BLaER1 treated with 17β-estradiol and CSF1 and Interleukin-3, amounts not matched to agents 10 nM and 100 nM (cell line): ENCODE measurements around the gene PRKCA.
"Not testable (repeated sequence)": the region's sequence is repeated elsewhere in the genome, so short reads cannot be mapped to it uniquely, and the experiment has no call there.

ENCODE experiments used
- H3K27ac ChIP-seq, 11 experiments: shearing (Covaris generic); formaldehyde crosslinking; 2 replicates each; pipeline ENCODE4 v1.8.1; 2022
- H3K27me3 ChIP-seq, 11 experiments: shearing (Covaris generic); formaldehyde crosslinking; 2 replicates each; pipeline ENCODE4 v1.8.1; 2022
- H3K36me3 ChIP-seq, 11 experiments: shearing (Covaris generic); formaldehyde crosslinking; 2 replicates each; pipeline ENCODE4 v1.8.1; 2022
- H3K4me1 ChIP-seq, 10 experiments: shearing (Covaris generic); formaldehyde crosslinking; 2 replicates each; pipeline ENCODE4 v1.8.1; 2022
- H3K4me2 ChIP-seq, 11 experiments: shearing (Covaris generic); formaldehyde crosslinking; 2 replicates each; pipeline ENCODE4 v1.8.1; 2022
- H3K4me3 ChIP-seq, 10 experiments: shearing (Covaris generic); formaldehyde crosslinking; 2 replicates each; pipeline ENCODE4 v1.8.1; 2022
- H3K9ac ChIP-seq, 11 experiments: shearing (Covaris generic); formaldehyde crosslinking; 2 replicates each; pipeline ENCODE4 v1.8.1; 2022
- H3K9me3 ChIP-seq, 11 experiments: shearing (Covaris generic); formaldehyde crosslinking; replicated peaks in 1 of 11; 2 replicates each; pipeline ENCODE4 v1.8.1; 2022
- H4K20me1 ChIP-seq, 11 experiments: shearing (Covaris generic); formaldehyde crosslinking; 2 replicates each; pipeline ENCODE4 v1.8.1; 2022
- Cebpa-rat ChIP-seq, 11 experiments: shearing (Covaris generic); IDR thresholded peaks; 2 replicates each; pipeline ENCODE4 v1.8.1; 2022

The PRKCA gene

DNA sequence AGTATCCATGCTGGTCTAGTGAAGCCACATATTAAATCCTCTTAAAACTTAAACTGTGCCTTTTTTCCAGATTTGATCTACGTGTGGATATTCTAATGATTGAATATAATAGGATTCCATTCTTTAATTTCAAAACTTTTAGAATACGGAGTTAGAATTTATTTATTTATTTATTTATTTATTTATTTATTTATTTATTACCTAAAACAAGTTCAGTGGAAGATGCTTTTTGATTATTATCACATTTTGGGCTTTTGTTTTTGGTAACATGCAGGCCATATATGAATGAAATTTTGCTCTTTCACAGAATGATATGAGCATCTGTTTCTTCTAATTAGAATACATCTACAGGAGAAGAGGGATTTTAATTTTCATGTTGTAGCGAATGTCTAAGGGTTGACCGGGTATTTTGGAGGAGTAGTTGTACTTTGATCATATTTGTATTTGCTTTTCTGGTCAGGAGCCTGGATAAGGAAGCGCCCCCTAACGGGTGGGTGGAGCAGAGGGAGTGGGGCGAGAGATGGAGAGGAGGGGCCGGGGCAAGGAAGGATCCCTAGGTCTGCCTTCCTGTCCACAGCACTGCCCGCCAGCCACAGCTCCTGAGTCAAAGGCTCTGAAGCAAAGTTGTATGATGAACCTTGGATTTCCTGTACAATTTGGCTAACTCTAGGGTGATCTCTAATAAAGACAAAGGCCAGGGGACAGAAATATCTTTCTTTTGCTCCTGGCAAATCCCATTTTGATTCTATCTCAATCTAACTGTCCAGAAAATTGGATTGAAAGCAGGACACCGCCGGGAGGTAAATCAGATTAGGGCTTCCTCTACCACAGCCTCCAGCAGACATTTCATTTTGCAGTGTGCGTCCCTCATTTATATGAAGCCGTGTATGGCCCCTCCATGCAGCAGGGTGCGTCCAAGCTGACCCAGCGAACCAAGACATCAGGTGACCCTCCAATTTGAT lies 149.1 kb downstream of the PRKCA start:
- TF ChIP-seq Cebpa-rat (IDR thresholded peaks at IDR 0.05) = no peak
- H3K4me2 ChIP-seq = peak overlapping the region; percentile 31 to 80 (median 58); a peak in 20 of 22 replicates
- no peak overlapping the region for H3K4me3 ChIP-seq
- H3K36me3 ChIP-seq = peaks cover 0 to 32% (median 0%) of the 10 kb centered on the region in 11 experiments; a peak in 6 of 22 replicates
- H3K27me3 ChIP-seq = no peaks in the 10 kb centered on the region
- 0 out of 22 replicates have a peak overlapping the region, but pooled peaks of 1 of the 11 experiments have one; percentile 25 for H3K9ac ChIP-seq
- peaks cover 27 to 68% (median 31%) of the 10 kb centered on the region in 10 experiments for H3K4me1 ChIP-seq
- H3K9me3 ChIP-seq = peaks cover 2 to 24% (median 5%) of the 10 kb centered on the region in 11 experiments; a peak in 18 of 22 replicates
- H4K20me1 ChIP-seq = peaks cover 0 to 30% (median 0%) of the 10 kb centered on the region in 11 experiments; a peak in 4 of 22 replicates
- peak overlapping the region in 1 of 11 experiments; percentile 11; a peak in 3 of 22 replicates for H3K27ac ChIP-seq

DNA sequence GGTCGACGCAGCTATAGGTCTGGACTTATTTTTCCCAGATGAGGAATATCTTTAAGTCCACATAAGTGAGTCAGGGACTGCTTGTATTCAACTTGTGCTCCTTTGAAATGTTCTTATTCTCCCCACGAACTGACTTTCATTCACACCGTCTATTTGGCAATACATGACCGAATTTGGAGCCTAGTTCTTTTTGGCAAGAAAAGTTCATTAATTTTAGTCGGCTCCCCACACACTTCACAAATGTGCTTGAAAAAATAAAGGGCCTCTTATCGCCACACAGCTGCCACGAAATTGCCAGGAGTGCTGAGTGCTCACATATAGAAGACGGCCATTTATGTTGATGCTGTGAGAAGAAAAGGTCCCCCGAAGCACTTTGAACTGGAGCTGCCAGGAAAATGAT lies 152.6 kb downstream of the PRKCA start:
- Histone ChIP-seq H3K9me3 (peaks cover 15 to 47% (median 27%) of the 10 kb centered on the region in 11 experiments), H3K36me3 (peaks cover 0 to 46% (median 5%) of the 10 kb centered on the region in 11 experiments; a peak in 11 of 22 replicates), H3K4me1 (peaks cover 22 to 76% (median 38%) of the 10 kb centered on the region in 10 experiments), H3K9ac (no peak overlapping the region), H3K27ac (no peak overlapping the region), H3K27me3 (no peaks in the 10 kb centered on the region), H3K4me3 (no peak overlapping the region), H4K20me1 (peaks cover 0 to 5% (median 0%) of the 10 kb centered on the region in 11 experiments; a peak in 3 of 22 replicates), H3K4me2 (0 out of 22 replicates have a peak overlapping the region, but pooled peaks of 1 of the 11 experiments have one; percentile 79)
- no peak for TF ChIP-seq Cebpa-rat (IDR thresholded peaks at IDR 0.05)

DNA sequence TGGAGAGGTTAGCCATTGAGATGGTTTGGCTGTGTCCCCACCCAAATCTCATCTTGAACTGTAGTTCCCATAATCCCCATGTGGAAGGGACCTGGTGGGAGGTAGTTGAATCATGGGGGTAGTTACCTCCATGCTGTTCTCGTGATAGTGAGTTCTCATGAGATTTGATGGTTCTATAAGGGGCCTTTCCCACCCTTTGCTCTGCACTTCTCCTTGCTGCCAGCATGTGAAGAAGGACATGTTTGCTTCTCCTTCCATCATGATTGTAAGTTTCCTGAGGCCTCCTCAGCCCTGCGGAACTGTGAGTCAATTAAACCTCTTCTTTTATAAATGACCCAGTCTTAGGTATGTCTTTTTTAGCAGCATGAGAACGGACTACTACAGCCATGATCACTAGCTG lies 155.1 kb downstream of the PRKCA start:
- H3K4me2 ChIP-seq, H3K9ac ChIP-seq, H4K20me1 ChIP-seq, H3K27ac ChIP-seq, H3K27me3 ChIP-seq: not testable (repeated sequence)
- Histone ChIP-seq H3K36me3 (peaks cover 0 to 46% (median 5%) of the 10 kb centered on the region in 11 experiments; a peak in 11 of 22 replicates), H3K9me3 (peaks cover 15 to 58% (median 27%) of the 10 kb centered on the region in 11 experiments), H3K4me3 (0 out of 20 replicates have a peak overlapping the region, but pooled peaks of 1 of the 10 experiments have one; percentile 7), H3K4me1 (peaks cover 4 to 76% (median 30%) of the 10 kb centered on the region in 10 experiments; a peak in 18 of 20 replicates)

DNA sequence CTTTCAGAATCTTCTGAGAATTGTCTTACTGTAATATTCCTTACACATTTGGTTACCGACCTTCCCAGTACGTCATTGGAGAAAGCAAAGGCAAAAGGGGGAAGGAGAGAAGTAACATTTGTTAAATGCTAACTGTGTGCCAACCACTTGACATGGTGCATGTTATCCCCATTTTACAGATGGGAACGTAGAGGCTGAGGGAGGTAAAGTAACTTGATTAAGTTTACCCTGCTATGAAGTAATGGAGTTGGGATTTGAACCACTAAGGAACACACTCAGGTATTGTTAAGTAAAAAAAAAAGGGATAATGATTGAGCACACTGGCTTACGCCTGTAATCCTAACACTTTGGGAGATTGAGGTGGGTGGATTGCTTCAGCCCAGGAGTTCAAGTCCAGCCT lies 156.4 kb downstream of the PRKCA start:
- peaks cover 15 to 58% (median 26%) of the 10 kb centered on the region in 11 experiments for H3K9me3 ChIP-seq
- H3K4me3 ChIP-seq = no peak overlapping the region
- H3K36me3 ChIP-seq = peaks cover 0 to 46% (median 5%) of the 10 kb centered on the region in 11 experiments; a peak in 11 of 22 replicates
- H3K4me2 ChIP-seq = peak overlapping the region in 4 of 11 experiments; percentile 51 to 92 (median 82); a peak in 7 of 22 replicates
- no peak for TF ChIP-seq Cebpa-rat (IDR thresholded peaks at IDR 0.05)
- H3K4me1 ChIP-seq = peaks cover 0 to 76% (median 24%) of the 10 kb centered on the region in 10 experiments; a peak in 14 of 20 replicates
- H4K20me1 ChIP-seq = no peaks in the 10 kb centered on the region
- H3K9ac ChIP-seq = peak overlapping the region in 3 of 11 experiments; percentile 31 to 64 (median 37); a peak in 4 of 22 replicates
- peak overlapping the region in 10 of 11 experiments; percentile 1 to 85 (median 62); a peak in 13 of 22 replicates for H3K27ac ChIP-seq
- no peaks in the 10 kb centered on the region for H3K27me3 ChIP-seq

DNA sequence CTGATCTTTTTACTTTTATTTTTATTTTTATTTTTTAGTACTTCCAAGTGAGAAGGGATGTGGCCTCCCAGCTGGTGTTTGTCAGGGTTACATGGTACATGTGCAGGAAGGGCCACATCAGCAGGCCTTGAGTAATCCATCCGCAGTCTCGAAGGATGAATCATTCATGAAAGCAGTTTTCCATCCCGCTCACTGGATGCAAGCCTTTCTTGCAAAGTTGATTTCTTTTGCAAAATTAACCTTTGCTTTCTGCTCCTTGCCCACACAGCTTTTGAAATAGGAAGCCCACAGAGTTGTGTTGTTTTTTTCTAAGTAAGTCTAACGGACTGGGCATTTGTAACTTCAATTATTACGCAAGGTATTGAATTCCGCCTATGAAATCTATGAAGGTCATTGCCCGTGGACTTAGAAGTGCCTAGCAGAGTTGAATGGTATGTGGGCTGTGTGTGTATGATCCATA lies 157.4 kb downstream of the PRKCA start:
- H3K4me2 ChIP-seq = peak overlapping the region in 7 of 11 experiments; percentile 1 to 92 (median 60); a peak in 13 of 22 replicates
- peak in 10 of 11 experiments; percentile 67 to 93 (median 74); a peak in 18 of 22 replicates for TF ChIP-seq Cebpa-rat (IDR thresholded peaks at IDR 0.05)

DNA sequence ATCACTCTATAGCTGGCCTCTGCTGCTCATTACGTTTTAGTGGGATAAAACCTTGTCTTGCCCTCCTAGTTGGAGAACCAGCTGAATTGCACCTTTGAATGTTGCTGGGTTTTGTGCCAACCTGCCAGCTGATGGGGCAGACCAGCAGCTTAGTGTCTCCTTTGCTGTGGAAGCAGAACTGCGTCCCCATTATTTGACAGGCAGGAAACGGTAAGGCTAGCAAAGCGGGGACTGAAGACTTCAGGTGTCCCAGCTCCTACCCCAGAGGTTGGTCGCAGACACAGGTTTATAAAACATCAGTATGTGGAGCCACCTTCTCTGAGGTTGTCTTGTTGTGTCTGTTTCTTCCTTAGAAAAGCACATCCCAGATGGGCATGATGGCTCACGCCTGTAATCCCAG lies 158.1 kb downstream of the PRKCA start:
- no peak overlapping the region for H3K4me3 ChIP-seq
- no peaks in the 10 kb centered on the region for H3K27me3 ChIP-seq
- TF ChIP-seq Cebpa-rat (IDR thresholded peaks at IDR 0.05) = no peak
- no peaks in the 10 kb centered on the region for H4K20me1 ChIP-seq
- H3K4me2 ChIP-seq = peak overlapping the region in 7 of 11 experiments; percentile 1 to 92 (median 60); a peak in 11 of 22 replicates
- H3K36me3 ChIP-seq = peaks cover 0 to 37% (median 5%) of the 10 kb centered on the region in 11 experiments; a peak in 11 of 22 replicates
- peaks cover 15 to 46% (median 25%) of the 10 kb centered on the region in 11 experiments for H3K9me3 ChIP-seq
- H3K4me1 ChIP-seq = peaks cover 0 to 87% (median 25%) of the 10 kb centered on the region in 10 experiments; a peak in 14 of 20 replicates
- H3K27ac ChIP-seq = peak overlapping the region in 10 of 11 experiments; percentile 31 to 85 (median 54); a peak in 20 of 22 replicates
- peak overlapping the region in 5 of 11 experiments; percentile 2 to 62 (median 56); a peak in 7 of 22 replicates for H3K9ac ChIP-seq

More for the DNA sequence above, 157.4 kb downstream of the PRKCA start:
- Histone ChIP-seq H3K4me1 (peaks cover 0 to 82% (median 24%) of the 10 kb centered on the region in 10 experiments; a peak in 14 of 20 replicates), H3K27me3 (no peaks in the 10 kb centered on the region), H3K9me3 (peaks cover 15 to 48% (median 25%) of the 10 kb centered on the region in 11 experiments), H3K4me3 (0 out of 20 replicates have a peak overlapping the region, but pooled peaks of 1 of the 10 experiments have one; percentile 1), H3K36me3 (peaks cover 0 to 43% (median 5%) of the 10 kb centered on the region in 11 experiments; a peak in 11 of 22 replicates), H4K20me1 (no peaks in the 10 kb centered on the region), H3K27ac (peak overlapping the region in 10 of 11 experiments; percentile 31 to 85 (median 63); a peak in 19 of 22 replicates), H3K9ac (peak overlapping the region in 5 of 11 experiments; percentile 25 to 64 (median 56); a peak in 7 of 22 replicates)

DNA sequence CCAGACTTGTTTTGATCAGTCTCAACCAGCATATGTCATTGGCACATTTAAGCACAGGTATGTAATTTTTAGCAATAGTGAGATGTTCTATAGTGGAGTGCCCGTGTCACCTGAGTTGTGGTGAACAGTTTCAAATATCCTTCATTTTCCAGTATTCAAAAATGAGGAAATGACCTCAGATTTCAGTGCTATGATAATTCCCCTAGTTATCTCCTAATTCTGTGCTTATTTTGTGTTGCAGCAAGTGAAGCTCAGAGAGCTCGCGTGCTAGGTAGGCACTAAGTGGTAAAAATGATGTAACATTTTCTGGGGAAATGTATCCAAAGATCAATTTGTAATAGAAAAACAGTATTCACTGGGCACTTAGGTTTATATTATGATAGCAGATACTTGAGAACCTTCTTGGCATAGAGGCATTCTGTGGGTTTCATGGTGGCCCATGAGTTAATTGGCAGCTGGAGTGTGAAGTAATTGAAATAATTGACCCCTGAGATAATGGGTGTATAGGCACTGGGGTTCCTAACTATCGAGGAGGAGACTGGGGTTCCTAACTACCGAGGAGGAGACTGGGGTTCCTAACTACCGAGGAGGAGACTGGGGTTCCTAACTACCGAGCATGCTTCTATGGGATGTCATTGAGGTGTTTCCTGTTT lies 159.1 kb downstream of the PRKCA start:
- H4K20me1 ChIP-seq = no peaks in the 10 kb centered on the region
- peaks cover 15 to 37% (median 21%) of the 10 kb centered on the region in 11 experiments for H3K9me3 ChIP-seq
- peak overlapping the region in 5 of 11 experiments; percentile 1 to 85 (median 54); a peak in 8 of 22 replicates for H3K27ac ChIP-seq
- H3K27me3 ChIP-seq = no peaks in the 10 kb centered on the region
- H3K36me3 ChIP-seq = peaks cover 0 to 28% (median 5%) of the 10 kb centered on the region in 11 experiments; a peak in 11 of 22 replicates
- TF ChIP-seq Cebpa-rat (IDR thresholded peaks at IDR 0.05) = no peak
- peak overlapping the region in 5 of 11 experiments; percentile 20 to 92 (median 81); a peak in 8 of 22 replicates for H3K4me2 ChIP-seq
- H3K4me1 ChIP-seq = peaks cover 0 to 88% (median 34%) of the 10 kb centered on the region in 10 experiments; a peak in 16 of 20 replicates
- H3K9ac ChIP-seq = 0 out of 22 replicates have a peak overlapping the region, but pooled peaks of 1 of the 11 experiments have one; percentile 8
- H3K4me3 ChIP-seq = no peak overlapping the region
